Measurements from ENCODE around the gene TTLL3. TPM values are rescaled to one million over a fixed set of nuclear protein-coding genes. Genes with fewer than 3 reads are reported as not detected.

TTLL3 gene
- total and polyA plus RNA-seq, 12 donors: 6.7 to 35.0 (median 13.7) TPM

GRCh38 chr3:9794400-9794799 lies 15.7 kb upstream of the TTLL3 start:
- H3K36me3 ChIP-seq: peaks cover 5 to 71% (median 25%) of the 10 kb centered on the region in 9 donors
- no peak for ATAC-seq
- peaks cover 5 to 51% (median 35%) of the 10 kb centered on the region in 9 donors for H3K4me1 ChIP-seq
- no peak for DNase-seq
- WGBS, 2 donors: 96 to 97% methylated on average over 11 of the region's 11 CpGs
- no peaks in the 10 kb centered on the region for H3K9me3 ChIP-seq
- no peak overlapping the region for H3K27ac ChIP-seq
- TF ChIP-seq, protein P1, sequence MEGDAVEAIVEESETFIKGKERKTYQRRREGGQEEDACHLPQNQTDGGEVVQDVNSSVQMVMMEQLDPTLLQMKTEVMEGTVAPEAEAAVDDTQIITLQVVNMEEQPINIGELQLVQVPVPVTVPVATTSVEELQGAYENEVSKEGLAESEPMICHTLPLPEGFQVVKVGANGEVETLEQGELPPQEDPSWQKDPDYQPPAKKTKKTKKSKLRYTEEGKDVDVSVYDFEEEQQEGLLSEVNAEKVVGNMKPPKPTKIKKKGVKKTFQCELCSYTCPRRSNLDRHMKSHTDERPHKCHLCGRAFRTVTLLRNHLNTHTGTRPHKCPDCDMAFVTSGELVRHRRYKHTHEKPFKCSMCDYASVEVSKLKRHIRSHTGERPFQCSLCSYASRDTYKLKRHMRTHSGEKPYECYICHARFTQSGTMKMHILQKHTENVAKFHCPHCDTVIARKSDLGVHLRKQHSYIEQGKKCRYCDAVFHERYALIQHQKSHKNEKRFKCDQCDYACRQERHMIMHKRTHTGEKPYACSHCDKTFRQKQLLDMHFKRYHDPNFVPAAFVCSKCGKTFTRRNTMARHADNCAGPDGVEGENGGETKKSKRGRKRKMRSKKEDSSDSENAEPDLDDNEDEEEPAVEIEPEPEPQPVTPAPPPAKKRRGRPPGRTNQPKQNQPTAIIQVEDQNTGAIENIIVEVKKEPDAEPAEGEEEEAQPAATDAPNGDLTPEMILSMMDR (IDR thresholded peaks at IDR 0.05): no peak
- H3K4me3 ChIP-seq: peak overlapping the region in 4 of 10 donors; percentile 75 to 100 (median 90)
- intact Hi-C loops (cut with DNase I): loop anchor here in 4 of 10 donors (5.0 kb wide), 3 partner anchors 42 to 142 kb away; partner anchors contain the start of gene BRPF1 (in 1 of the 4)
- no peaks in the 10 kb centered on the region for H3K27me3 ChIP-seq

- Histone ChIP-seq H3K4me3 (peak overlapping the region in 1 of 10 donors; percentile 100), H3K27ac (no peak overlapping the region), H3K27me3 (no peaks in the 10 kb centered on the region), H3K9me3 (no peaks in the 10 kb centered on the region), H3K4me1 (peaks cover 5 to 51% (median 35%) of the 10 kb centered on the region in 9 donors), H3K36me3 (peaks cover 8 to 71% (median 29%) of the 10 kb centered on the region in 9 donors)
- intact Hi-C loops (cut with DNase I): no loop called here
- DNase-seq (no peak), ATAC-seq (no peak)
- WGBS, 2 donors: 89 to 92% methylated on average over 5 of the region's 5 CpGs
- TF ChIP-seq, protein P1 (IDR thresholded peaks at IDR 0.05): no peak
Observed at GRCh38 chr3:9795207-9795606, 14.9 kb upstream of the TTLL3 start.

DNA sequence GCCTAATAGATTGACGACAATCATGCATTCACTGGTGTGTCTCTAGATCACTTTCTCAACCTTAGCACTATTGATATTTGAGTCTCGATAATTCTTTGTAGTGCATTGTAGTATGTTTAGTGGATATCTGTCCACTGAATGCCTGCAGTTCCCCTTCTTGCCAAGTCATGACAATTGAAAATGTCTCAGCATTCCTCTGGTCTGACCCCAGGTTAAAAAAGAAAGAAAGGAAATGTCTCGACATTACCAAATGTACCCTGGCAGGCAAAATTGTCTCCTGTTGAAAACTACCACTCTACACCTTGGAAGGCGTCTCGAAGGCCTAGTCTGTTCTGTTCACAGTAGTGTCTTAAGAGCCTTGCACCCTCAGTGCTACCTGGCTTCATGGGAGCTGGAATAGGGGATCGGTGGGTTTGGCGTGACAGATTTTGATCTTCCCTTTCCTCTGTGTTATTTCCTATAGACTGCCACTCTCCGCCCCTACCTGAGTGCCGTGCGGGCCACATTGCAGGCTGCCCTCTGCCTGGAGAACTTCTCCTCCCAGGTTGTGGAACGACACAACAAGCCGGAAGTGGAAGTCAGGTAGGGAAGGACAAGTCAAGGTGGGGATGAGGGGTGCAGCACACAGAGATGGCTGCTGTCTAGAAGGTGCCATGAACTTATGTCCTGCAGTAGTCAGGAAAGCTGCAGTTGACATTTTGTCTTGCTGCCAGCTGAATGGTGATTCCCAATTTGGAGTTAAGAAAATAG lies 12.7 kb upstream of the TTLL3 start:
- Histone ChIP-seq H3K4me1 (peaks cover 5 to 34% (median 23%) of the 10 kb centered on the region in 9 donors), H3K27ac (no peak overlapping the region), H3K36me3 (peaks cover 8 to 82% (median 47%) of the 10 kb centered on the region in 9 donors), H3K9me3 (no peaks in the 10 kb centered on the region), H3K4me3 (no peak overlapping the region), H3K27me3 (no peaks in the 10 kb centered on the region)
- intact Hi-C loops (cut with DNase I): no loop called here
- 88 to 91% methylated on average over 12 of the region's 12 CpGs for WGBS, 2 donors
- DNase-seq (no peak), ATAC-seq (no peak)
- TF ChIP-seq, protein P1 (IDR thresholded peaks at IDR 0.05): no peak

GRCh38 chr3:9800529-9800928 lies 9.5 kb upstream of the TTLL3 start:
- no peak overlapping the region for H3K27ac ChIP-seq
- H3K4me3 ChIP-seq: no peak overlapping the region
- no peaks in the 10 kb centered on the region for H3K27me3 ChIP-seq
- WGBS, 2 donors: 86 to 90% methylated on average over 5 of the region's 5 CpGs
- H3K9me3 ChIP-seq: no peaks in the 10 kb centered on the region
- H3K36me3 ChIP-seq: peaks cover 8 to 96% (median 70%) of the 10 kb centered on the region in 9 donors
- ATAC-seq (no peak), DNase-seq (no peak)
- H3K4me1 ChIP-seq: peaks cover 0 to 21% (median 8%) of the 10 kb centered on the region in 9 donors
- intact Hi-C loops (cut with DNase I): no loop called here
- TF ChIP-seq, protein P1 (IDR thresholded peaks at IDR 0.05): peak in 3 of 9 donors; percentile 11 to 22 (median 17)

Data from heart right ventricle (tissue), 16 donors.